ENCODE measurements around the gene TNP2. TPM values are rescaled to one million over a fixed set of nuclear protein-coding genes. Genes with fewer than 3 reads are reported as not detected.

The TNP2 gene
- total and polyA plus RNA-seq, 9 of the 15 experiments (the other 6 are each of a cell fraction or from before 2014, with no cell fraction given): not detected

- TF ChIP-seq SIN3A (IDR thresholded peaks at IDR 0.05; ENCODE audit: borderline replicate concordance in 2 of 2, control insufficient read depth in 1 of 2, low read depth in 2 of 2, low read length in 2 of 2): no peak
- 0 out of 2 replicates have a peak, but pooled peaks have one; percentile 26 for TF ChIP-seq EP400 (IDR thresholded peaks at IDR 0.05)
Measured at GRCh38 chr16:11253995-11254912, 14.9 kb downstream of the TNP2 start (continued).

GRCh38 chr16:11253009-11253994 lies 15.8 kb downstream of the TNP2 start:
- BruUV-seq (replicated peaks): no TSS peak
- H2AFZ ChIP-seq (ENCODE audit: low read depth, low read length): no peak overlapping the region
- H3K9me3 ChIP-seq (replicated peaks; ENCODE audit: control insufficient read depth, insufficient read depth, low read depth, low read length): no peaks in the 10 kb centered on the region
- in situ Hi-C loops (cut with MboI) (no loop called here), intact Hi-C loops (cut with micrococcal nuclease) (loop anchor here (10.0 kb wide), 2 partner anchors 49 to 119 kb away; no protein-coding TSS in a partner anchor)
- peak overlapping the region; percentile 74 to 91 for H3K9ac ChIP-seq (ENCODE audit: insufficient read depth in 1 of 2, low read depth in 2 of 2, low read length in 2 of 2)
- WGBS (ENCODE audit: insufficient coverage, low coverage, missing lambda C conversion rate): 49% methylated on average over 5 of the region's 5 CpGs
- no peaks in the 10 kb centered on the region for H3K9me1 ChIP-seq (ENCODE audit: control insufficient read depth, insufficient read depth, low read length)
- H3K4me2 ChIP-seq (ENCODE audit: insufficient read depth, low read length): peak overlapping the region; percentile 77
- CTCF ChIA-PET (ENCODE audit: low intra/inter-chr PET ratio): interaction anchor here (0.5 kb wide), 1 partner anchor 295 kb away, joined by 3 read pairs; no protein-coding TSS in a partner anchor
- H3K4me3 ChIP-seq: peak overlapping the region; percentile 82
- ATAC-seq (no peak), DNase-seq (ENCODE audit: extremely low read depth in 1 of 4, low spot score in 3 of 4) (peak in 3 of 4 experiments; percentile 36 to 46 (median 39)), FAIRE-seq (peak; percentile 54)
- POLR2A ChIA-PET: interaction anchor here (0.6 to 3.2 kb wide), 19 partner anchors 10 to 304 kb away, joined by 3 to 36 read pairs (median 5); no protein-coding TSS in a partner anchor
- peaks cover 3% of the 10 kb centered on the region; the same call in 1 of the 2 replicates for H4K20me1 ChIP-seq (replicated peaks; ENCODE audit: control insufficient read depth, insufficient read depth, low read length)
- H3K27ac ChIP-seq (ENCODE audit: extremely low read depth, low read depth, low read length): peak overlapping the region; percentile 34; the same call in 1 of the 3 replicates
- peaks cover 40 to 53% of the 10 kb centered on the region in 2 experiments; a peak in 4 of 5 replicates for H3K4me1 ChIP-seq (replicated peaks in 1 of 2; ENCODE audit: control insufficient read depth in 2 of 2, insufficient read depth in 2 of 2, low read length in 2 of 2)
- H3K79me2 ChIP-seq (ENCODE audit: control insufficient read depth, insufficient read depth, low read length): peaks cover 33% of the 10 kb centered on the region
- no peaks in the 10 kb centered on the region for H3K27me3 ChIP-seq (ENCODE audit: control insufficient read depth in 2 of 2, insufficient read depth in 2 of 2, low read length in 2 of 2)
- H3K36me3 ChIP-seq (ENCODE audit: control insufficient read depth, insufficient read depth, low read length): peaks cover 25% of the 10 kb centered on the region; the same call in 1 of the 3 replicates
- TF ChIP-seq ZNF778 (CRISPR knock-in tag; IDR thresholded peaks at IDR 0.05): no peak
- TF ChIP-seq PHB (CRISPR knock-in tag; IDR thresholded peaks at IDR 0.05): no peak
- 0 out of 4 replicates have a peak, but pooled peaks of 1 of the 2 experiments have one; percentile 35 for TF ChIP-seq MLLT1 (IDR thresholded peaks at IDR 0.05)
- no peak for TF ChIP-seq EZH2 (IDR thresholded peaks at IDR 0.05; ENCODE audit: borderline replicate concordance, low read depth, low read length)
- no peak for TF ChIP-seq ZNF780A (CRISPR knock-in tag; IDR thresholded peaks at IDR 0.05)
- TF ChIP-seq DDX20 (tag; IDR thresholded peaks at IDR 0.05; ENCODE audit: low read depth): no peak
- no peak for TF ChIP-seq KLF6 (CRISPR knock-in tag; IDR thresholded peaks at IDR 0.05; ENCODE audit: borderline replicate concordance)
- no peak for TF ChIP-seq MAFG (tag; conservative IDR thresholded peaks at IDR 0.05)
- TF ChIP-seq SMARCE1 (IDR thresholded peaks at IDR 0.05): no peak
- TF ChIP-seq JUND (IDR thresholded peaks at IDR 0.05; ENCODE audit: borderline replicate concordance, low read depth, low read length): no peak; the same call in 1 of the 2 replicates
- no peak for TF ChIP-seq JUND (tag; IDR thresholded peaks at IDR 0.05; ENCODE audit: borderline replicate concordance, low read depth, low read length)
- TF ChIP-seq SRSF9 (IDR thresholded peaks at IDR 0.05; ENCODE audit: borderline replicate concordance, low read depth, low read length): no peak
- TF ChIP-seq HDAC1 (IDR thresholded peaks at IDR 0.05): 0 out of 4 replicates have a peak, but pooled peaks of 1 of the 2 experiments have one; percentile 28
- no peak for TF ChIP-seq EP400 (IDR thresholded peaks at IDR 0.05)
- no peak for TF ChIP-seq ZBTB7A (IDR thresholded peaks at IDR 0.05; ENCODE audit: borderline replicate concordance, control insufficient read depth, low read depth, low read length)

Measured in K562 (cell line).